ENCODE results near the gene DHRS12. TPM values are rescaled to one million over a fixed set of nuclear protein-coding genes. Genes with fewer than 3 reads are reported as not detected.

DHRS12 gene
- total RNA-seq, 1 experiment from 2014 or later: 2.6 TPM

DNA sequence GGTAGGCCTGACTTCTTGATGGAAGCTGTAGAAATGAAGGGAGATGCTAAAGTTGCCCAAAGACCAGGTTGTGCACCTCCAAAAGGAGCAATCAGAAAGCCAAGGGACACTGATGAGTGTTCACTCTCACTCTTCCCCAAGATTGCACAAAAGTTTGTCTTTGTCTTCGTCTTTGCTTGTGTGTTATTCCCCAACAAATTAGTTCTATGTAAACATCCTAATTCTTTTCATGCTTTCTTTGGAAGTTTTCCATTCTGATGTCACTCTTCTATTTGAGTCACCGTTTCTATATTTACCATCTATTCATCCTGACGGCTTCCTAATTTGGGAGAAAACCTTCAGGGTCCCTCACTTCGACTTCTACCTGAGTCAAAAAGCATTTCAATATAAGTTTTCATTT is 44.7 kb upstream of the DHRS12 start:
- Histone ChIP-seq H3K27ac (ENCODE audit: low read length) (peak overlapping the region; percentile 48), H3K9me3 (ENCODE audit: low read length) (no peaks in the 10 kb centered on the region), H3K36me3 (ENCODE audit: low read depth, low read length) (no peaks in the 10 kb centered on the region; the same call in 1 of the 2 replicates), H3K4me1 (ENCODE audit: insufficient read depth, low read length) (peaks cover 18% of the 10 kb centered on the region), H3K9ac (ENCODE audit: low read length) (no peak overlapping the region), H3K4me2 (ENCODE audit: low read length) (peak overlapping the region; percentile 22), H3K4me3 (ENCODE audit: low read length) (no peak overlapping the region), H4K20me1 (ENCODE audit: low read length) (no peaks in the 10 kb centered on the region), H2AFZ (ENCODE audit: low read length) (no peak overlapping the region), H3K9me2 (replicated peaks; ENCODE audit: low read length) (no peaks in the 10 kb centered on the region), H3K27me3 (ENCODE audit: low read length) (no peaks in the 10 kb centered on the region), H3F3A (ENCODE audit: low read length, unreplicated experiment) (no peaks in the 10 kb centered on the region), H3K79me2 (ENCODE audit: low read length) (no peaks in the 10 kb centered on the region)
- no TSS peak for BruUV-seq (replicated peaks)
- intact Hi-C loops (cut with micrococcal nuclease): loop anchor here (1.0 kb wide), 1 partner anchor 11 kb away; no protein-coding TSS in a partner anchor
- DNase-seq: peak; percentile 74
- peak; percentile 73 for ATAC-seq
- ChIA-PET POLR2A (ENCODE audit: unreplicated experiment) (no interaction called here), CTCF (no interaction called here)
- TF ChIP-seq EZH2phosphoT487 (IDR thresholded peaks at IDR 0.05; ENCODE audit: borderline replicate concordance, low read length) (no peak), EZH2 (IDR thresholded peaks at IDR 0.05; ENCODE audit: low read length, unreplicated experiment) (no peak)
- TF ChIP-seq, protein P1, sequence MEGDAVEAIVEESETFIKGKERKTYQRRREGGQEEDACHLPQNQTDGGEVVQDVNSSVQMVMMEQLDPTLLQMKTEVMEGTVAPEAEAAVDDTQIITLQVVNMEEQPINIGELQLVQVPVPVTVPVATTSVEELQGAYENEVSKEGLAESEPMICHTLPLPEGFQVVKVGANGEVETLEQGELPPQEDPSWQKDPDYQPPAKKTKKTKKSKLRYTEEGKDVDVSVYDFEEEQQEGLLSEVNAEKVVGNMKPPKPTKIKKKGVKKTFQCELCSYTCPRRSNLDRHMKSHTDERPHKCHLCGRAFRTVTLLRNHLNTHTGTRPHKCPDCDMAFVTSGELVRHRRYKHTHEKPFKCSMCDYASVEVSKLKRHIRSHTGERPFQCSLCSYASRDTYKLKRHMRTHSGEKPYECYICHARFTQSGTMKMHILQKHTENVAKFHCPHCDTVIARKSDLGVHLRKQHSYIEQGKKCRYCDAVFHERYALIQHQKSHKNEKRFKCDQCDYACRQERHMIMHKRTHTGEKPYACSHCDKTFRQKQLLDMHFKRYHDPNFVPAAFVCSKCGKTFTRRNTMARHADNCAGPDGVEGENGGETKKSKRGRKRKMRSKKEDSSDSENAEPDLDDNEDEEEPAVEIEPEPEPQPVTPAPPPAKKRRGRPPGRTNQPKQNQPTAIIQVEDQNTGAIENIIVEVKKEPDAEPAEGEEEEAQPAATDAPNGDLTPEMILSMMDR (conservative IDR thresholded peaks at IDR 0.05; ENCODE audit: low read depth, low read length): no peak

DNA sequence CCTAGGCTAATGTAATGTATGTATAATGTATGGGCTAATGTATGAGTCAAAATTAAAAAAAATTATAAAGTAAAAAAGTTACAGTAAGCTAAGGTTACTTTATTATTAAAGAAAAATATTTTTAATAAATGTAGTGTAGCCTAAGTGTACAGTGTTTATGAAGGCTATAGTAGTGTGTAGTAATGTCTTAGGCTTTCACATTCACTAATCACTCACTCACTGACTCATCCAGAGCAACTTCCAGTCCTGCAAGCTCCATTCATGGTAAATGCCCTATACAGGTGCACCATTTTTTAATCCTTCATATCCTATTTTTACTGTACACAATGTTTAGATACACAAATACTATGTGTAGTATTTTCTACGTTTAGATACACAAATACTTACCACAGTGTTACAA is 42.8 kb upstream of the DHRS12 start:
- Histone ChIP-seq H3K9me2 (replicated peaks; ENCODE audit: low read length) (no peaks in the 10 kb centered on the region), H3K4me1 (ENCODE audit: insufficient read depth, low read length) (peaks cover 18% of the 10 kb centered on the region), H3K79me2 (ENCODE audit: low read length) (no peaks in the 10 kb centered on the region), H3K36me3 (ENCODE audit: low read depth, low read length) (no peaks in the 10 kb centered on the region; the same call in 1 of the 2 replicates), H3K9ac (ENCODE audit: low read length) (no peak overlapping the region), H3K4me3 (ENCODE audit: low read length) (no peak overlapping the region), H3K27ac (ENCODE audit: low read length) (no peak overlapping the region), H2AFZ (ENCODE audit: low read length) (no peak overlapping the region), H3K9me3 (ENCODE audit: low read length) (no peaks in the 10 kb centered on the region), H3F3A (ENCODE audit: low read length, unreplicated experiment) (no peaks in the 10 kb centered on the region), H4K20me1 (ENCODE audit: low read length) (no peaks in the 10 kb centered on the region), H3K27me3 (ENCODE audit: low read length) (no peaks in the 10 kb centered on the region), H3K4me2 (ENCODE audit: low read length) (no peak overlapping the region)
- intact Hi-C loops (cut with micrococcal nuclease): no loop called here
- TF ChIP-seq, protein P1 (conservative IDR thresholded peaks at IDR 0.05; ENCODE audit: low read depth, low read length): no peak
- TF ChIP-seq EZH2 (IDR thresholded peaks at IDR 0.05; ENCODE audit: low read length, unreplicated experiment): no peak
- no peak for TF ChIP-seq EZH2phosphoT487 (IDR thresholded peaks at IDR 0.05; ENCODE audit: borderline replicate concordance, low read length)
- ChIA-PET POLR2A (ENCODE audit: unreplicated experiment) (no interaction called here), CTCF (no interaction called here)
- DNase-seq: peak; percentile 43
- no TSS peak for BruUV-seq (replicated peaks)
- no peak for ATAC-seq

- Histone ChIP-seq H3K4me1 (ENCODE audit: insufficient read depth, low read length) (peaks cover 18% of the 10 kb centered on the region), H3K27ac (ENCODE audit: low read length) (no peak overlapping the region), H3K36me3 (ENCODE audit: low read depth, low read length) (no peaks in the 10 kb centered on the region; the same call in 1 of the 2 replicates), H3K27me3 (ENCODE audit: low read length) (no peaks in the 10 kb centered on the region), H2AFZ (ENCODE audit: low read length) (0 out of 2 replicates have a peak overlapping the region, but pooled peaks have one; percentile 30), H3K9me3 (ENCODE audit: low read length) (no peaks in the 10 kb centered on the region), H3K4me3 (ENCODE audit: low read length) (no peak overlapping the region), H4K20me1 (ENCODE audit: low read length) (no peaks in the 10 kb centered on the region), H3K9me2 (replicated peaks; ENCODE audit: low read length) (no peaks in the 10 kb centered on the region), H3K4me2 (ENCODE audit: low read length) (no peak overlapping the region), H3K79me2 (ENCODE audit: low read length) (no peaks in the 10 kb centered on the region), H3K9ac (ENCODE audit: low read length) (no peak overlapping the region), H3F3A (ENCODE audit: low read length, unreplicated experiment) (no peaks in the 10 kb centered on the region)
- BruUV-seq (replicated peaks): no TSS peak
- CTCF ChIA-PET: interaction anchor here (0.6 kb wide), 1 partner anchor 16 kb away, joined by 3 read pairs; no protein-coding TSS in a partner anchor
- TF ChIP-seq, protein P1 (conservative IDR thresholded peaks at IDR 0.05; ENCODE audit: low read depth, low read length): no peak
- TF ChIP-seq EZH2phosphoT487 (IDR thresholded peaks at IDR 0.05; ENCODE audit: borderline replicate concordance, low read length): no peak
- no peak for TF ChIP-seq EZH2 (IDR thresholded peaks at IDR 0.05; ENCODE audit: low read length, unreplicated experiment)
- POLR2A ChIA-PET (ENCODE audit: unreplicated experiment): no interaction called here
- ATAC-seq (no peak), DNase-seq (no peak)
- intact Hi-C loops (cut with micrococcal nuclease): no loop called here
Measured at GRCh38 chr13:51845574-51846318, 41.8 kb upstream of the DHRS12 start.
